ENCODE measurements around the gene CBLB.

Gene CBLB

DNA sequence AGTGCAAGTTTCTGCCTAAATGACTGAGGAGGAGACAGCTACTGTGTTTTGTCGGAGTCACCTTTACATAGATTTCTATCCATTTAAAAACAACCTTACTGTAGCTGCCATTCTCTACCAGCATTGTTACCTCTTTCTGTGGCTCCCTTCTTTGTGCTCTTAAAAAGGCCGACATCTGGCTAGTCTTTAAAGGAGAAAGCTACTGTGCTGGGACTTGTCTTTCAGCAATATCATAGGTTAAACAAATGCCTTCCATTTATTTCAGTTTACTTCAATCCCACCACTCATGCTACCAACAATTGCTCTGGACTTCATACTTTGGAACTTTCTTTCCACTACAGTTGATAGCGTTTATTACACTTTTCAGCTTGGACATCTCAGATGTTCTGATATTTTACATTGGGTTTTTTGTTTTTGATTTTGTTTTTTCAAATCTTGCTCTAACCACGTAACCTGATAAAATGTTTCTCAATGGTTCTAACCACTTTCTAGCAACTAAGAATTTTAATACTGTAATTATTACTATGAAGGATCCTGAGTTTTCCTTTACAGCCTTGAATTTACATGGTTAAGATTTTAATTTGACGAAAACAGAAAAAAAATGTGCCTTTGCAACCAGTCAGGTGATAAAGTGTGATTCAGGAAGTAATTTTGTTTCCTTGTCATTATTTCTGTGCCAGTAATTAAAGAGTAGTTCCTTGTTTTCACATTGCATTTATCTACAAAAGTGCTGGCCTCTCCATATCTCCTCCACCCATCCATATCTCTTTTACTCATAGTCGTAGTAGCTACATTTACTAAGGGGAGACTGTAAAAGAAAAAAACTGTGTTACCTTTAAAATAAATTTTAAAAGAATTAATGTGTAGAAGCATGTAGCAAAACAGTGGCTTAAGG lies 1.3 kb upstream of the CBLB start:
- DNase-seq (ENCODE audit: low read depth, low spot score) = no peak

DNA sequence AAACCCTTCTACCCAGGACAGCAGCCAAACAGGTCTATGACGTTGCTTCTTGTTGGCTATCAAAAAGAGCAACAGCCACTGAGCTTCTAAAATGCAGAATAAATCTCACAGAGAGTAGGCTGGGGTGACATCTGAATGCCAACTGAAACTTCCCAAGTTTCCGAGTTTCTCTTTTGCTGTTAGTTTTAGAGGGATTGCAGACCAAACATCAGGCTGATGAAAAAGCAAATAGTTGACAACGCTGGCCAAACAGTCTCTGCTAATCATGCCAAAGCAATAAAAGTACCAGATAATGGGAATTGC lies 670 bp upstream of the CBLB start:
- DNase-seq (ENCODE audit: low read depth, low spot score) = no peak

DNA sequence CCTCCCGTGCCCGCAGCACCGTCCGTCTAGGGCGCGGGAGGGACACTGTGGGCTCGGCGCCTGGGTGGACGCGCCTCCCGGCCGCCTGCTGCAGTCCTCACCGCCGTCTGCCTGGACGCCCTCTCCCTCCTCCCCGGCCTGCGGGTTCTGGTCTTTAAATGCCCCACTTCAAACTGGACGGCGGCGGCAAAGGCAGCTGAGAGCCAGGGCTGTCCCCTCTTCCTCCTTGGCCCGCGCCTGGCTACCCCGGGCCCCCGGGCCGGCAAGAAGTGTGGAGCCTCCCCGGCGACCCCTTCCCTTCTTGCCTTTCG lies 426 bp downstream of the CBLB start:
- DNase-seq (ENCODE audit: low read depth, low spot score) = no peak

DNA sequence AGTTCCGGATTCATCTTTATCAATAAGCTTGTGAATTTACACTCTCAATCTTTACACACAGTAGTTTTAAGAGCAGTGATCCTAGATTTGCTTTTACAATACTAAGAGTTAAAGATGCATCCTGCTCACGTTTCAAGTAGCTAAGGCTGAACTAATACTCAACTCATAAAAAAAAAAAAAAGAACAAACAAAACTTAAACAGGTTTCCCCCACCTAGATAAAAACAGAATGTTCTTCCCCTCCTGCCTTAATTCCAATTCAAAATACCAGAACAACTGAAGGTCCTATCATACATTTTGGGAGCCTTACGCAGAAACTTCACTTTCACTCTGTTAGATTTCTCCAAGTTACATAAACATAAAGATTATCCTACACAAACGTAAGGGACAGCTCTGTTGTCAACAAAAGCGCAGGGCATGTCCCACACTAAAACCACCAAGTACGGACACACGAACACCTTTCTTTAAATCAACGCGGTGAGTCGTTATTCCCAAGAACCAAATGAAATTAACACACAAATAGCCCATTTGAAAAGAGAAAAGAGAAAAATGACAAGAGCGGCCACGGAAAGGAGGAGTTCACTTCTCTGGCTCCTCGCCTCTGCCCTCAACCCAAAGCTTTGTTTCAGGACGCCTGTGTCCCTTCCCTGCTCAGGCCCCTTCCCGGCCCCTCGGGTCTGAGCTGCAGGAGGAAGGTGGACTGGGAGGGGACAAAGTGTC lies 941 bp downstream of the CBLB start:
- no peak for DNase-seq (ENCODE audit: low read depth, low spot score)

DNA sequence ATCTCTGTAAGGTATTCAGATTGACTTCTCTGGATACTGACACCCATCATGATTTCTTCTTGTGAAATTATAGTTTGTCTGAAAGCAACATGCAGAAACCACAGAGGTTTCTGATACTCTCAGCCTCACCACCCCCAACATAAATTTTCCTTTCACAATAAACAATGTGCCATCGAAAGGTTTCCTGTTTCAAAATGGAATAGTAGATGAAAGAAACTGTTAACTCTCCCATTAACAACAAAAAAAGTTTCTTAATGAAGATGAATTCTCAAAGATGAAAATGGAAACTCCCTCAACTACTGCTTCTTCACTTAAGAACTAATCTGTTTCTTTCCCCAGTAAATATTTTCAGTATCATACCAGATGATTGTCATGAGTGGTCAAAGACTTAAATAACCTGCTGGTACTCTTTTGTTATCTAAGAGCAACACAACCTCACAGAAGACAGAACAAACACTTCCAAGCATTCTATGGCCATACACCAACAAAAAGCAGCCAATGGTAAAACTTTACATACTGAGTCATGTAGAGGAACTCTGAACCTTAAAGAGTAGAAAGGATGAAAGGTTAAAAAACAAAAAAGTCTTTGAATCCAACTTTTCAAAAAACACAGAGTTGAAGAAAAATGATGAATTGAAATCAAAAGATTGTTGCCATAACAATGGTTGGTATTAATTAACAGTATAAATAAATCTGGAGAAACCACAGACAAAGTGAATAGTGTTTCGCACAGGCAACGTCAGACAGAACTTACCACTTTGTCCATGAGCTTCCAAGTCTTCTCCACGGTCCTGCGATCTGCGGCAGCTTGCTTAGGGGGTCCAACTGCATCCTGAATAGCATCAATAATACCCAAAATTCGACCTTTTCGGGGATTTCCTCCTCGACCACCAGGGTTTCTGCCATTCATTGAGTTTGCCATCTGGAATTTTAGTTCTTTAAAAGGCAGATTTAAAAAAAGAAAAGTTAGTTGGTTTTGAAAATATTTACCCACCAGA lies 1.9 kb downstream of the CBLB start:
- DNase-seq (ENCODE audit: low read depth, low spot score) = no peak

DNA sequence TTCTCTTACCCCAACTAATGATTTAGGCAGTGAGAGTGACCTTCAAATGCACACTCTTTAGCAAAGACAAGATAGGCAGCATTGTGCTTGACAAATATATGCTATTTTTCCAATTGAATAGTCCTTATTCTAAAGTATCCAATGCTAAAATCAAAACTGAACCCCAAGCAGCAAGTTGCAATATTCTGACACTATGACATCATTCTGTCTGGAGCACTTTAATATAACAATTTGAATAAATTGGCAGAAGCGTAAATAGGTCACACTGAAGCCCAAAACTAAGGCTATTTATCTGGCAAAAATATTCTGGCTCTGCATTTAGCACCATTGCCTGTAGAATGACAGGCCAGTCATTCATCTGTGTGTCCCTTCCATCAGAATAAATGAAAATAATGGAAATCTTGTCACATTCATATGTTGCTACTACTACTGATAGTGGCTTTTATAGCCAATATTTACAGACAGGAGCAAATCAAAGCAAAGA lies 2.9 kb downstream of the CBLB start:
- DNase-seq (ENCODE audit: low read depth, low spot score) = no peak

DNA sequence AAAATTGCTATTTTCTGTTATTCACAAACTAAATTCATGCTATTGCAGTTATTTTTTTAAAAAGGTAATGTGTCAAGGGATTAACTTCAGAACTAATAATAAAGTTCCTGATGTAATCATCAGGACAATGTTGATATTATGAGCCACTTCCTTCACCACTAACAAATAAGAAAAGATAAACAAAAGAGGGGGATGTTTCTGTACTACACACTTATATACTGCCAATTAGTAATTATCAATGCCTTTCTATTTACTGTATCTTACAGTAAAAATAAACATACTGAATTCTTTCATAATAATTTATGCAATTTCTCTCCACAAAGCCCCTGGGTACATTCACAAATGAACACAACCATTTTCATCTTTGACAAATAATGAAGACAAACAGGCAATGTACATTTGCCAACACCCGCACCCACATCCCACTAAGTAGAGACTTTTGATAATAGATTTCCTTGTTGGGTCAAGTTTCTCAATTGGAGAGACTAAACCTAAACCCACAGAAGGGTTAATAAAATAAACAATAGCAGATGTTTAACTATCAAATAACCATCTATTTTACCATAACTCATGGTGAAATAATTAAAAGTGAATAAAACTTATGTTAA lies 3.7 kb downstream of the CBLB start:
- no peak for DNase-seq (ENCODE audit: low read depth, low spot score)

DNA sequence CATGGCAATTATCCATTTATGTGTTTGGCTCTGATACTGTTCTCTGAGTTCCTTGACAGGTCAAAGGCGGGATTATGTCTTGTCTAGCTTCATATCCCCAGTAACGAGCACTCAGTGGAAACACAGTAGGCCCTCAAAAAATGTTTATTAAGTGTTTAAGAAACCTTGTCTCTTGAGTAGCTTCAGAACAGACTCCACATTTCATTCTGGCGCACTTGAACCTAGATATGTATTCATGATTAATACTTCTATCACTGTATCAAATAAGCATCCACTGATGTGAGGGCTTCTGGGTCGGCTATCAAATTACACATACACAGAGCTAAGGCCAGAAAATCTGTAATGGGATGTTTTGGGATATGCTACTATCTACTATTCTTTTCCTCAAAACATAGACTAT lies 4.6 kb downstream of the CBLB start:
- DNase-seq (ENCODE audit: low read depth, low spot score) = no peak

DNA sequence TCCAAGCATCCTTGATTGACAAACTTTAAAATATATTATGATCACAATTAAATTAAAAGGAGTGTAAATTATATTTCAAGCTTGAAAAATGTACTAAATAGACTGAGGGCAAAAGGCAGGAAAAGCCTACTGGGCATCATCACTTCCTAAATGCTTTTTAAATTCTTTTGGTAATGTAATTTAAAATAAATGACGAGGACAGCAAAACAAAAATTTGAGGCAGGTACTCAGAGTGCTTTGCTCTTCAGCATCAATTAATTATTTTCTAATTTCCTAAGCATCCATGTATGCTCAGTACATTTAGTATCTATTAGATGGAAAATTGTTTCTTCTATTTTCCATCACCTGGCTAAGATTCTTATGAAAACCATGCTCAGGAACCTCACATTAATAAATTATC lies 5.2 kb downstream of the CBLB start:
- no peak for DNase-seq (ENCODE audit: low read depth, low spot score)

DNA sequence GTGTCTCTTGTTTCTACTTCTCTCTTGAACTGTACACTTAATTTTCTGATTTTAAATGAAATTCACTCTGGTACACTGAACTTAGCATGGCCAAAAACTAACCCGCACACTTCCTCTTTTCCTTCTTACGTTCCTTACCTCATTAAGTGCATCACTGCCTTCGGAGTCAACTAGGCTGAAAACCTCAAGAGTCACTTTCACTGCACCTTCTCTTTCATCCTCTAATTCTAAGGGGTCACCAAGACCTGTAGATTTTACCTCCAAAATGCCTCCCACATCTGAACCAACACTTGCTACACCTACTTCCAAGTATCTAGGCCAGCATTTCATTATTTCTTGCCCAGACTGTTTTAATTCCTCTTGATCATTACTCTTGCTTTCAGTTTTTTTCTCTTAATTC lies 6.6 kb downstream of the CBLB start:
- DNase-seq (ENCODE audit: low read depth, low spot score) = no peak

DNA sequence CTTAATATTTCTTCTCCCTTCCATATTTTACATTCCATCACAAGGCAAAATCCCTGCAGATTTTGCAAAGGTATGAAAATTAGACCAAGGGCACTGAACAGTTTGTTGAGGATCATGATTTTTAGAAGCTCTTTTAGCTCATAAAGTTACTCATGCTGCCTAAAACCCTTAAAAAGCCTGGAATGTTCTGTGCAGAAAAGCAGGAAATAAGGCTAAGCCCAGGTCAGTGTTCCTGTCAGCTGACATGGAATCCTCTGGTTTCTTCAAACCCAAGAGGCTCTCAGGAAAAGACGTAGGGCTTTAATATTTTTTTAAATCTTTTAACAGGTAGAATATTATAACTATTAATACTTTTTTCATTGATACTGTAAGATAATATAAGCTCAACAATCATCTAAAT lies 8.2 kb downstream of the CBLB start:
- DNase-seq (ENCODE audit: low read depth, low spot score) = no peak

DNA sequence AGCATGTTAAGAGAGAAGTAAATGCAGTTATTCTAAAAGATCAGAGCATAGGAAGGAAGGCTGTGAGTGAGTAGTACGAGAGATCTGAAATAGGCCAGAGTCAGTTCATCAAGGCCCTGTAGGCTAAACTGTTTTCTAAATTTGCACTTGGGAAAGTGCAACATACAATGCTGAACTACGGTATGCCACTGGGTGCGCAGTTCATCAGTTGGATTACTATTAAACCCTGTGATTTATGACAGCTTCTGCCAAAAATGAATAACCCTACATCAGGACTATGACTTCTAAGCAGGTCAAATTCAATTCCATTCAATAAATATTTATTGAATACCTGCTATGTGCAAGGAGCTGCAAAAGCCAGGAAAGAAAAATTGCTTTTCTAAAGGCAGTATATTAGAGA lies 10.8 kb downstream of the CBLB start:
- DNase-seq (ENCODE audit: low read depth, low spot score) = no peak

DNA sequence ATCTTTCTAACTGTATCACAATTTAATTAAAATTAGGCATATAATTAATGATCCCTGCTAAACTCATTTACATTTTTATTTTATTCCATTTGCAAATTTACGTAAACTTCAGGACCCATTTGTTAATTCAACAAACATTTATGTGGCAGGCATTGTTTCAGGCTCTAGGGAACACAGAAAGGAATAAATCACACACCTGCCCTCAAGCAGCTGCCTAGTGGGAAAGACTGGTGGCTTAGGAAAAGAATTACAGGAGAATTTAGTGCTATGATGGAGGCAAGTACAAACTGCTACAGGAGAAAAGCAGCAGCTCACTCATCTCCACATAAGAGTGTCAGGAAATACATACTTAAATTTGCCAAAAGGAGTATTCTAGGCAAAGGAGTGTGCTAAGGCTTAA lies 11.2 kb downstream of the CBLB start:
- no peak for DNase-seq (ENCODE audit: low read depth, low spot score)

DNA sequence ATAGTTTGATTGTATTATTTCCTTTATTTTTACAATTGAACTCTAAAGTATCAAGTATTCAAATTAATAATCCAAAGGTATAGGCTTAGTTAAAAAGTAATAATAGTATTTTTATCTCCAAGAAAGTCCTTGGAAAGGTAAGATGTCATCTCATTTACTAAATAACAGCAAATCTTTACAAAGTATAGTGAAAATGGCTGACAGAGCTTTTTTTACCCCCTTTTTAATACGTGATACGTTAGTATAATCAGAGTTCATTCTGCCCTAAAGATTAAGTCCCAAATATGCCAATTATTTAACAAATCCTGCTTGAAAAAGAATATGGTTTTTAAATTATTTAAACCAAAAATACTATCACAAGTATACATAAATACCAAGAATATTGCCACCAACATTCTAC lies 12.2 kb downstream of the CBLB start:
- DNase-seq (ENCODE audit: low read depth, low spot score) = no peak

DNA sequence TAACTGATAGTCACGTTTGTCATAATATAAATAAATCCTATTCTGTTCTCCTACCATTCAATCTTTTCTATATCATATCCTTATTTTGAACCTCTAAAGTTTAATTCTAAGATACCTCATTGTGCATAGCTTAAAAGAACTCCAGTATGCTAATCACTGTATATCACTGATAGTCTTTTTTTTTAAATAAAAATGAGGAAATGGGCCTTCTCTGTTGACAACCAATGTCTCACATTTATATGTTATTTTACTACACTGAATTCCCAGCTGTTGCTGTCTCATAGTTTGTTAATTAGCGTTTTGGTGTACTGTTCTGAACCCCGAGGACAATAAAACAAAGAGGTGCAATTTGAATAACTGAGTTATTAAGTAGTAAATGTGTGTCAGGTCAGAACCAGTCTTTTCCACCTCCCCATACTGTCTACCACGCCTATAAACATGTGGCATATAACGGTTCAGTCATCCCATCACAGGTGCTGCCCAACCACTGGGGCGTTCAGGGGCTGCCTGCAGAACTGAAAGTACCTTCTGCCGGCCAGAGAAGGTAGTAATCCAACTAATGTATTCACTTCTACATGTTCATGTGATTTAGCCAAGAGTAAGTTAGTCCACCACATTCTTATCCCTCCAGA lies 14.9 kb downstream of the CBLB start:
- DNase-seq (ENCODE audit: low read depth, low spot score) = no peak

DNA sequence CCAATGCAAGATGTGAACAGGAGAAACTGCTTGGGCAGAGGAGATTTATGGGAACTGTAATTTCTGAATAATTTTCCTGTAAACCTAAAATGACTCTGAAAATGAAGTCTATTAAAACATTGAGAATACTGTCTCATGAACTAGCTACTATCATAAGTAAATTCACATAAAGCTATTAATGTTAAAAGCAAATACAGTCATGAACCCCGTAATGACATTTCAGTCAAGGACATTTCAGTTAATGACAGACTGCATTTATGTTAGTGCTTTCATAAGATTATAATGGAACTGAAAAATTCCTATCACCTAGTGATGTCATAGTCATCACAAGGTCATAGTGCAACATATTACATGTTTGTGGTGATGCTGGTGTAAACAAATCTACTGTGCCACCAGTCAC lies 17.2 kb downstream of the CBLB start:
- DNase-seq (ENCODE audit: low read depth, low spot score) = no peak

DNA sequence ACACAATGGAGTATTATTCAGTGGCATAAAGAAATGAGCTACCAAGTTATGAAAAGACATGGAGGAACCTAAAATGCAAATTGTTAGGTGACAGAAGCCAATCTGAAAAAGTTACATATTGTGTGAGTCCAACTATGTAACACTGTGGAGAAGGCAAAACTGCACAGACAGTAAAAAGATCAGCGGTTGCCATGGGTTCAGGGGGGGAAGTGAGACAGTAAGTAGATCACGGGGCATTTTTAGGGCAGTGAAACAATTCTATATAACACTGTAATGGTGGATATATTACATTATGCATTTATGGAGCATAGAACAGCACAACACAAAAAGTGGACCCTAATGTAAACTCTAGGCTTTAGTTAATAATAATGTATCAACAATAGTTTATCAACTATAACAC lies 17.6 kb downstream of the CBLB start:
- DNase-seq (ENCODE audit: low read depth, low spot score) = no peak

DNA sequence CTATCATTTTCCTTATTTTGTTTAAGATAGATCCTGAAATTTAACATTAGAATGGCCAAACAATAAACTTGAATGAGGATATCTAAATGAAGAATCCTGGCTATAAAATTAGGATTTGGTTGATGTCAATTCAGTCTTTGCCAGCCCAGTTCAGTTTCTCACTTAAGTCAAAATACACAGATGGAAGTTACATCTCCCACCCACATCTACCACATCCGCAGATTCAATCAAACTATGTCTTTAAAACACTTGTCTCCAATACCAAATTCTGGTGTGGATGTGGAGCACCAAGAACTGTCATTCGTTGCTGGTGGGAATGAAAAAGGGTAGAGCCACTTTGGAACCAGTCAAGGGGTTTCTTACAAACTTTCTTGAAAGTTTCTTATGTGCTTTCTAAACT lies 18.2 kb downstream of the CBLB start:
- DNase-seq (ENCODE audit: low read depth, low spot score) = no peak

DNA sequence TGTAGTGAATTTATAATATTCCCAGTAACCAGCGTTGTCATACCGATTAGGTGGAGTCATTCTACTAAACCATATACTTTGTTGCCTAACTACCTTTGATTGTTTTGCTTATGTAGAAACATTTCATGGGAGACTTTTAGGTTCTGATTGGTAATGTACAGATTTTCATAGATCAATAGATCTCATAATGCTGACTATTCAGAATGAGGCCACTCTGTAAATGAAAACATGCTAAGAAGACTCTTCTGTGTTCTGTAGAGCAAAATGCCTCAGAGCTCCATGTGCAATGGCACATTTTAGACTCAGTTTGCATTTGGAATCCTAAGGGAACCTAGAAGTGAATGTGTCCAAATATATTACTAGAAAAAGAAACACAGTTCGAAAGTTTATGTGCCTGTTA lies 20.0 kb downstream of the CBLB start:
- DNase-seq (ENCODE audit: low read depth, low spot score) = no peak

DNA sequence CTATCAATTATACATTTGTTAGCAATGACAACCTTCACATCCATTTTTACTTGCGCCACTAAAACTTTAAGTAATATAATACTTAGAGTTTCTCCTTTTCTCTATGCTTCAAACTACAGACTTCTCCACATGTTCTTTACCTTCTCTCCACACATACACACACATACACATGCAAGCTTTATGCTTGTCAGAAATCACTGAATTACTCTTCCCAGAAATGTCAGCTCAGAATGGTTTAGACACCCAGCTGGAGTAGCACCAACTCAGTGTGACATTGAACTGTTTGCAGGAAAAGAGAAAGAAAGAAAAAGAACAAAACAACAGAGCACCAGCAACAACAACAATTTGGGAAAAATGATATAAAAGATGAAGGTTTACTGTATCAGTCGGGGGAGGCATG lies 20.9 kb downstream of the CBLB start:
- DNase-seq (ENCODE audit: low read depth, low spot score) = no peak

DNA sequence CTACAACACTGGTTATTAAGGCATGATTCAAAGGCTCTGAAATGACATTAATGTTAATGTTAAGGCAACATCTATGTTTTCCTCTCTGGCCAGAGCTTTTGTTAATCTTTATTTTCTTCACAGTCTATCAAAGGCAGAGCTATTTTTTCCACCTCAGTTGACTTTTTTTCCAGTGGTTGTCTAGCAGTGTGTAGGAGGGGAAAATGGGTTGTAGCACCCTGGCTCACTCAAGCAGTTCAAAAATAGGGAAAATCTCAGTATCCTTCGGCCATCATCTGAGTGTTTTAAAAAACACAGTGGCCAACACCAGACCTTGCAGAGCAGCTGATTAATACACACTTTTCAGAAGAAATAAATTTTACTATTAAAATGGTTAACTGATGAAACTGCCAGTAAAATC lies 21.4 kb downstream of the CBLB start:
- no peak for DNase-seq (ENCODE audit: low read depth, low spot score)

Data from activated naive CD8-positive, alpha-beta T cell treated with anti-CD3 and anti-CD28 coated beads, Interleukin-2, amount 50 U/mL, for 16 hours (primary cell).